PFSK-1 (cell line): ENCODE data around the gene BCL6B. TPM values are rescaled to one million over a fixed set of nuclear protein-coding genes. Genes with fewer than 3 reads are reported as not detected.

ENCODE experiments used
- FOXP2 ChIP-seq: optimal IDR thresholded peaks from 2 replicates; pipeline ENCODE3; 2011; ENCODE audit warnings: borderline replicate concordance, control low read depth, inconsistent platforms; ENCODE audit not compliant: insufficient read depth; ENCODE audit errors: extremely low read length, extremely low read depth
- POLR2AphosphoS5 ChIP-seq: IDR thresholded peaks from 2 replicates; pipeline ENCODE4 v1.6.1; 2012; ENCODE audit warnings: low read depth, mild to moderate bottlenecking, control low read depth, low read length, moderate library complexity
- REST ChIP-seq, 2 experiments: IDR thresholded peaks; 2 replicates each; pipeline versions ENCODE4 v1.6.1 to v1.8.0; 2011 to 2012; ENCODE audit warnings: low read depth in 2 of 2, low read length in 2 of 2, control low read depth in 1 of 2, inconsistent platforms in 1 of 2, mild to moderate bottlenecking in 1 of 2, moderate library complexity in 1 of 2; ENCODE audit not compliant: insufficient read depth in 1 of 2
- SIN3A ChIP-seq: IDR thresholded peaks from 2 replicates; pipeline ENCODE4 v1.6.1; 2012; ENCODE audit warnings: mild to moderate bottlenecking, low read length, moderate library complexity, borderline replicate concordance; ENCODE audit not compliant: insufficient read depth
- TAF1 ChIP-seq: IDR thresholded peaks from 2 replicates; pipeline ENCODE4 v1.6.1; 2012; ENCODE audit warnings: low read length, control low read depth, borderline replicate concordance; ENCODE audit not compliant: insufficient read depth
- polyA plus RNA-seq: library from polyadenylated mRNA; unstranded; fragments of >200 nt; gene quantifications from one replicate; pipeline ENCODE4 v1.2.1, GENCODE V29; 2012; ENCODE audit warnings: low read depth, missing spikeins; ENCODE audit not compliant: insufficient read length

Gene BCL6B
- polyA plus RNA-seq: not detected

- no peak for TF ChIP-seq POLR2AphosphoS5
- TF ChIP-seq SIN3A: no peak
- TF ChIP-seq TAF1: no peak
- TF ChIP-seq FOXP2: no peak
- TF ChIP-seq REST (IDR thresholded peaks at IDR 0.05; ENCODE audit: insufficient read depth in 1 of 2, low read depth in 2 of 2, low read length in 2 of 2): no peak
Observed at GRCh38 chr17:7022781-7023571, at the start of gene BCL6B. Gene BCL6B, plus strand, starts transcription at chr17:7023050. Its CDS starts 622 bp downstream, at chr17:7023672.

- no peak for TF ChIP-seq POLR2AphosphoS5
- TF ChIP-seq SIN3A: no peak
- TF ChIP-seq TAF1: no peak
- no peak for TF ChIP-seq FOXP2
- TF ChIP-seq REST (IDR thresholded peaks at IDR 0.05; ENCODE audit: insufficient read depth in 1 of 2, low read depth in 2 of 2, low read length in 2 of 2): no peak
Observed at GRCh38 chr17:6981426-6981825, 41.4 kb upstream of the BCL6B start.

GRCh38 chr17:6985266-6985665 lies 37.6 kb upstream of the BCL6B start:
- no peak for TF ChIP-seq SIN3A
- TF ChIP-seq TAF1: no peak
- TF ChIP-seq FOXP2: no peak
- TF ChIP-seq REST (IDR thresholded peaks at IDR 0.05; ENCODE audit: insufficient read depth in 1 of 2, low read depth in 2 of 2, low read length in 2 of 2): no peak
- TF ChIP-seq POLR2AphosphoS5: no peak

GRCh38 chr17:6986676-6987075 lies 36.2 kb upstream of the BCL6B start:
- TF ChIP-seq TAF1 (no peak), FOXP2 (no peak), REST (IDR thresholded peaks at IDR 0.05; ENCODE audit: insufficient read depth in 1 of 2, low read depth in 2 of 2, low read length in 2 of 2) (no peak), POLR2AphosphoS5 (no peak), SIN3A (no peak)

- no peak for TF ChIP-seq REST (IDR thresholded peaks at IDR 0.05; ENCODE audit: insufficient read depth in 1 of 2, low read depth in 2 of 2, low read length in 2 of 2)
- TF ChIP-seq POLR2AphosphoS5: no peak
Observed at GRCh38 chr17:6989779-6990178, 33.1 kb upstream of the BCL6B start.
